ENCODE results near the gene BRS3.

- TF ChIP-seq CTCF (conservative IDR thresholded peaks at IDR 0.05 in 1 of 2, IDR thresholded peaks at IDR 0.05 in 1 of 2; ENCODE audit: low read depth in 1 of 2, low read length in 2 of 2) = no peak
- no peak for TF ChIP-seq EZH2 (IDR thresholded peaks at IDR 0.05; ENCODE audit: low read length, missing control alignments)
Measured at GRCh38 chrX:136542281-136542680, 54.5 kb downstream of the BRS3 start.
